Stimulated activated CD8-positive, alpha-beta memory T cell treated with anti-CD3 and anti-CD28 coated beads, Interleukin-12 subunit alpha, Interleukin-12 subunit beta, amount 100 ng/mL, for 24 hours (primary cell): ENCODE measurements around the gene PRKG1.
"Not testable (repeated sequence)": the region's sequence is repeated elsewhere in the genome, so short reads cannot be mapped to it uniquely, and the experiment has no call there.

ENCODE experiments used
- DNase-seq: peaks from one replicate; pipeline ENCODE4 v3.0.0-alpha.2; 2020; ENCODE audit errors: extremely low read depth

The PRKG1 gene

GRCh38 chr10:51224671-51225161 lies 150.4 kb downstream of the PRKG1 start:
- no peak for DNase-seq

GRCh38 chr10:51227897-51228713 lies 153.8 kb downstream of the PRKG1 start:
- DNase-seq = no peak

- no peak for DNase-seq
Observed at GRCh38 chr10:51228714-51229100, 154.4 kb downstream of the PRKG1 start.

GRCh38 chr10:51230887-51231585 lies 156.7 kb downstream of the PRKG1 start:
- DNase-seq = no peak

GRCh38 chr10:51231754-51232153 lies 157.5 kb downstream of the PRKG1 start:
- no peak for DNase-seq

- DNase-seq = no peak
Observed at GRCh38 chr10:51233337-51234100, 159.2 kb downstream of the PRKG1 start.

GRCh38 chr10:51235865-51236264 lies 161.6 kb downstream of the PRKG1 start:
- DNase-seq = no peak

GRCh38 chr10:51239006-51239405 lies 164.7 kb downstream of the PRKG1 start:
- no peak for DNase-seq

GRCh38 chr10:51241461-51241860 lies 167.2 kb downstream of the PRKG1 start:
- DNase-seq = no peak

- no peak for DNase-seq
Observed at GRCh38 chr10:51242393-51242792, 168.1 kb downstream of the PRKG1 start.

GRCh38 chr10:51244309-51244708 lies 170.0 kb downstream of the PRKG1 start:
- no peak for DNase-seq

- no peak for DNase-seq
Observed at GRCh38 chr10:51244748-51245490, 170.6 kb downstream of the PRKG1 start.

- no peak for DNase-seq
Observed at GRCh38 chr10:51246156-51246555, 171.9 kb downstream of the PRKG1 start.

- DNase-seq = no peak
Observed at GRCh38 chr10:51250278-51250920, 176.1 kb downstream of the PRKG1 start.

GRCh38 chr10:51251110-51251509 lies 176.8 kb downstream of the PRKG1 start:
- DNase-seq = no peak

- no peak for DNase-seq
Observed at GRCh38 chr10:51255381-51255780, 181.1 kb downstream of the PRKG1 start.

- no peak for DNase-seq
Observed at GRCh38 chr10:51257511-51258248, 183.4 kb downstream of the PRKG1 start.

GRCh38 chr10:51260376-51260775 lies 186.1 kb downstream of the PRKG1 start:
- DNase-seq = no peak

- DNase-seq = no peak
Observed at GRCh38 chr10:51266496-51266895, 192.2 kb downstream of the PRKG1 start.

GRCh38 chr10:51267980-51268570 lies 193.8 kb downstream of the PRKG1 start:
- not testable (repeated sequence) for DNase-seq
